ENCODE results near the gene GAS7.

GAS7 gene

GRCh38 chr17:9907131-9907530, 291.3 kb downstream of the GAS7 start:
- DNase-seq, result no peak

GRCh38 chr17:9906616-9907015, 291.8 kb downstream of the GAS7 start:
- no peak for DNase-seq

- DNase-seq, result no peak
Measured at GRCh38 chr17:9905902-9906301, 292.5 kb downstream of the GAS7 start.

- no peak for DNase-seq
Measured at GRCh38 chr17:9905078-9905415, 293.4 kb downstream of the GAS7 start, which contains the start of gene RCVRN. TSS of gene RCVRN (minus strand) at chr17:9905271. CDS start at chr17:9905180, 91 bp downstream.

DNA sequence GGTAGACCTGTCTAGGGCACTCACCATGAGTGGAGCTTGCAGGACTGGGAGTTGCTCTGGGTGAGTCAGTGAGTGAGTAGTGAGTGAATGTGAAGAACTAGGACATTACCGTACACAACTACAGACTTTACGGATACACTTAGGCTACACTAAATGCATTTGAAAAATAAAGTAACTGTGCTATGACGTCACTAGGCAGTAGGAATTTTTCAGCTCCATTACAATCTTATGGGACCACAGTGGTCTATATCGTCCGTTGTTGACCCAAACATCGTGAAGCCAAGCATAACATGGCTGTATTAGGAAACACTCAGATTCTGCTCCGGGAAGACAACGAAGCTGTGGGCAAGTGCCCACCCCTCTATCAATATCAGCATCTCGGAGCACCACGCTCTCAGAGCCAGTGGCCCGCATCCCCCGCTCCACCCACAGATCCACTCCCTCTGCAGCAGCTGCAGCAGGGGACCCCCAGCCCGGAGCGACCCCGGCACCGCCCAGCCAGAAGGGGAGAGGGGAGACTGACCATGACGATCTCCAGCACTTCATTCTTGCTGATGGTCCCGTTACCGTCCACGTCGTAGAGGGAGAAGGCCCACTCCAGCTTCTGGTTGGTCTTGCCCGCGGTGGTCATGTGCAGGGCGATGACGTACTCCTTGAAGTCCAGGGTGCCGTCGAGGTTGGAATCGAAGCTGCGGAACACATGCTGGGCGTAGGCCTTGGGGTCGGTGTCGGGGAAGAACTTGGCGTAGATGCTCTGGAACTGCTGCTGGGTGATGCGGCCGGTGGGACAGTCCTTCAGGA, 293.9 kb downstream of the GAS7 start:
- no peak for DNase-seq

DNA sequence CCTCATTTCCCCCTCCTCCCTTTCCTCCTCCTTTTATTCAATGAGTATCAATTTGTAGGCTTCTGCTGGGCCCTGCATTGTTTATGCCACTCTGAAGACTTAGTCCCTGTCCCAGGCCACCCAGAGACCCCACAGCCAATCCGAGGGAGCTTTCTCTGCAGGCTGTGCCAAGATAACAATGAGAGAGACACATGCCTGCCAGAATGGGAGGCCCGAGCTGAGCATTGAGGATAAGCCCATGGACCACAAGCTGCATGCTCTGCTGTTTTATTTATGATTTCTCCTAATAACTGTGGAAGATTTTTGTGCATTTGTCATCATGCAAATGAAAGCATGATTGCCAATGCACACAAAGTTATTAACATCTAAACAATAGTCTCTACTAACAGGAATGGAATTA, 296.3 kb downstream of the GAS7 start:
- DNase-seq, result no peak

- DNase-seq, result no peak
Measured at GRCh38 chr17:9900784-9901183, 297.6 kb downstream of the GAS7 start.

- no peak for DNase-seq
Measured at GRCh38 chr17:9900044-9900594, 298.3 kb downstream of the GAS7 start.

GRCh38 chr17:9899280-9900043, 298.9 kb downstream of the GAS7 start:
- DNase-seq, result no peak

DNA sequence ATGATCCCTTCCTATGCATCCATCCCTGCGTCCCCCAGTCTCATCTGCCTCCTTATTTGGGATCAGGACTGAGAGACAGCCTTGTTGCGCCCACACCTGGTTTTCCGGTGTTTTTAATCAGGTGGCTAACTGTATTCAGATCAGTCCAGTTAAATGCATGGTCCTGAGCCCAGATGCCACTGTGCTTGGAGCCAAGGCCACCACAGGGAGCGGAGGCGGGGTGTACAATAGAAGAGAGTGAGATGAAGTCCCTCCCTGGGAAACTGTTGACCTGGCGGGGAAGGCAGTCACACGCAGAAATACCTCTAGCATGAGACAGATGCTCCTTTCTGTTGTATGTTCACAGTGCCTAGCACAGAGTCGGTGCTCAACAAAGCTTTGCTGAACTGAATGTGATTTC, 299.6 kb downstream of the GAS7 start:
- DNase-seq, result no peak

DNA sequence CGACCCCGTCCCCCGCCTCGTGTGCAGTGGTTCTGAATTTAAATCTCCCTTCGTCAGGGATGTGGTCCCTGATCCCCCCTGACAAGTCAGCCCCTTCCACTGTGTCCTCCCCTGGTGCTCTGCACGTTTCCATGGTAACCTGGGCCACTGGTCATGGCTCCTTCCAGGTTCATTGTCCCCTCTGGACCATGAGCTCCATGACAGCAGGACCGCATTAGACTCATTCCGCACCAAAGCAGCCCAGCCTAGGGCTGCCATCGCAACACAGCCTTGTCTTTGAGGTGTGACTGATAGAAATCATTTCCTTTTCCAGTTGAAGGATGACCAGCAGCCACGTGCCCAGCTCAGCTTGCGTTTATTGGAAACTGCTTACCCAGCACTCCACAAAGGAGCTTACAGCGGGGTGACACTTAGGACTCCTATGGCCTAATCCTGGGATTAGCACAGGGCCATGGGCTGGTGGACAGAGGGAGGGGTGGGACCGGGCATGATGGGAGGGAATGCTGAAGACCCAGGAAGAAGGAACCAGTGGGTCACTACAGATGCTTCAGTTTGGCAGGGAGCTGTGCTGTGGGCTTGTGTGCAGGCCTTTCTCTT, 300.9 kb downstream of the GAS7 start:
- no peak for DNase-seq

GRCh38 chr17:9895923-9896322, 302.5 kb downstream of the GAS7 start:
- no peak for DNase-seq

- no peak for DNase-seq
Measured at GRCh38 chr17:9894231-9894630, 304.2 kb downstream of the GAS7 start.

GRCh38 chr17:9893411-9894012, 304.9 kb downstream of the GAS7 start:
- DNase-seq, result no peak

DNA sequence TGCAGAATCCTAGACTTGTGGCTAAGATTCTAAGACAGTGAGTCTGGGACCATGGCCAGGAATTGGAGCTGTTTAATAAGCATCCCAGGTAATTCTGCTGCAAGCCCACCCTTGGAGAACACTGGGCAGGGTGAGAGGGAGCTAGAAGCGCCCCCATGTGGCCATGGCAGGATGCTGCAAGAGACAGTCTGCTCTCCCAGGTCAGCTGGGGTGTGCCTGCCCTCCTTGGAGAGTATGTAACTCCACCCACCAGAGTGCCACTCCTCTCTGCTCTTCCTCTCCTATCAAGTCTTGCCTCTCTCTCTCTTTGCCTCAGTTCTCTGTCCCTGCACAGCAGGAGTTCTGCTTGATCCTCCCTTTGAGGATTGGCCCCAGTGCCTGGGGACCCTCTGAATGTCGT, 308.3 kb downstream of the GAS7 start:
- DNase-seq, result no peak

DNA sequence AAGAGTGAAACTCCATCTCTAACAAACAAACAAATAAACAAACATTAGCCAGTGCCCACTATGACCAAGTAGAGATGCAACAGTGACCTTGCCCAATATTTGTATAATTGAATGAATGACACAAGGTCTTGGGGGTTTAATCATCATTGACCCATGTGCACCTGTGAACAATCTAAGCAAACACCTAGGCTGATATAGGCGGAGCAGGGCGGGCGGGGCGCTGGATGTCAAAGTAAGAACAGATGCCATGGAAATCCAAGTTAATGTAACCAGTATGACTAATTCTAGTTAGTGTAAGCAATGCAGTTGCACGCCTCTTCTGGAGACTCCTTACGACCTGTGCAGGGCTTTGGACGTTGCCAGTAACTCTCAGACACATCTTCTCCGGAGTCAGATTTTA, 310.9 kb downstream of the GAS7 start:
- no peak for DNase-seq

- no peak for DNase-seq
Measured at GRCh38 chr17:9886141-9886930, 312.1 kb downstream of the GAS7 start.

DNA sequence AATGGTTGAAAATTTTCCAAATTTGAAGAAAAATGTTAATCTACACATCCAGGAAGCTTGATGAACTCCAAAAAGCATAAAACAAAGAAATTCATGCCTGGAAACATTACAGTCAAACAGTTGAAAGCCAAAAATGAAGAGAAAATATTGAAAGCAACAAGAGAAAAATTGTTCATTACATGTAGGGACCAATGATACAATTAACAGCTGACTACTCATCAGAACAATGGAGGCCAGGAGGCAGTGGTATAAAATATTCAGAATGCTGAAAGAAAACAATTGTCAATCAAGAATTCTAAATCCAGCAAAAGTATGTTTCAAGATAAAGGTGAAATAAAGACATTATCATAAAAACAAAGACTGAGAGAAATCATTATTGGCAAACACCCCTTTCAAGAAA, 315.0 kb downstream of the GAS7 start:
- no peak for DNase-seq

- no peak for DNase-seq
Measured at GRCh38 chr17:9880582-9880999, 317.8 kb downstream of the GAS7 start.

- no peak for DNase-seq
Measured at GRCh38 chr17:9878786-9879525, 319.4 kb downstream of the GAS7 start.

DNA sequence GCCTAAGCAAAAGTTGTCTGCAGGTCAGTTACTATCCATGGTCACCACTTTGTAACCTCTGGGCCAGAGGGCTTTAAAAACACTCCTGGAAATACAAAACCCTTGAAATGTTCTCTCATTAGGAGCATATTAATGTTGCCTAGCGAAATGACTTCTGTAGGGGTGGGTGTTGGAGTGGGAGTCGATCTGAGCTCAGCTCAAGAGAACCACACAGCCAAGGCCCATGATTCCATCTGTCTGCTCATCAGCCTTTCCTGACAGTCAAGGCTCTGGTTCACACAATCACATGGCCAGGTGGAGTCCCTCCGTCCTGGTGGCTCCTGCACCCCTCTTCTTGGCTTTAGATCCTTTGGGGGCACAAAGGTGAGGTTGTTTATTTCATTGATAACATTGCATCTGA, 320.1 kb downstream of the GAS7 start:
- DNase-seq, result no peak

DNA sequence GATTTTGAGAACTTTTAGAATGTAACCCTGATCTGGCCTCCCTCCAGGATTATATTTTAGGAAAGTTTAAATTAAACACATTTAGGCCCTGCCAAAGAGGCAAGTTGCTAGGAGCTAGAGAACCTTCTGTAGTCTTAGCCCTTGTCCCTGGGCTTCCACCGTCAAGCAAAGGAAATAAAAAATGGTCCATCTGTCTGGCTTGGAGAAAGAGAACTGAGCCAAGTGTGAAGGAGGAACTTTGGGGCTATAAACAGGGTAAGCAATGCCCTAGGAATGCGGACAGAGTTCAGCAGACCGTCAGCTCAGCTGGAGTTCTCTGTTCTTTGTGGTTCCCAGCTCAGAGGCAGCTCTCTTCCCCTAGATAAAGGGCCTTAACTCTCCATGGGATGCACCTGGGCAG, 323.0 kb downstream of the GAS7 start:
- DNase-seq, result no peak

Data from DMS79 treated with DMSO at 0.1 percent for 48 hours (cell line).